ENCODE data around the gene DCAF17.

DCAF17 gene

GRCh38 chr2:171447675-171448074, 13.6 kb downstream of the DCAF17 start:
- peaks cover 17% of the 10 kb centered on the region for H3K36me3 ChIP-seq (ENCODE audit: control insufficient read depth, insufficient read depth, low read length)
- H3K27ac ChIP-seq (ENCODE audit: insufficient read depth, low read depth, low read length, poor library complexity, severe bottlenecking) = no peak overlapping the region
- 94 to 95% methylated on average over 2 of the region's 2 CpGs for whole genome bisulfite sequencing, 2 experiments

DNA sequence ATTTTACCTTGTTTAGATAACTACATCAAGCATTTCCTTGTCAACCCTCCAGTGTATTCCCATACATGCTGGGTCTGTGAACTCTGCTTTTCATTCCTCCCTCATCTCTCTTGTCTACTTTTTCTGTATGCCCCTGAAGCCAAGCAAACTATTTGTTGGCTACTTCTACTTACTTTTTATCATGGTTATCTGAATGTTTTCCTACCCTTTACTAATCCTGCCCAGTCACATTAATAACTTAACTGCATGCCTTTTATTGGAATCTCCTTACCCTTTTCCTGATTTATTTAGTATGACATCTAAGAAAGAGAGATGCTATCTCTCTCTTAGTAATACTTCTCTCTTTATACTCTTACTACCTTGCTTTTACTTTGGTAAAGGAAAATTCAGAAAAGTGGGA, 17.0 kb downstream of the DCAF17 start:
- Histone ChIP-seq H3K9me3 (ENCODE audit: control insufficient read depth, low read length) (no peaks in the 10 kb centered on the region), H3K27ac (ENCODE audit: insufficient read depth, low read depth, low read length, poor library complexity, severe bottlenecking) (no peak overlapping the region), H3K4me3 (ENCODE audit: insufficient read depth, low read depth, low read length) (no peak overlapping the region), H3K4me1 (ENCODE audit: control insufficient read depth, insufficient read depth, low read length) (no peaks in the 10 kb centered on the region), H3K27me3 (ENCODE audit: control insufficient read depth, insufficient read depth, low read length, poor library complexity, severe bottlenecking) (no peaks in the 10 kb centered on the region), H3K36me3 (ENCODE audit: control insufficient read depth, insufficient read depth, low read length) (peaks cover 28% of the 10 kb centered on the region)

More at GRCh38 chr2:171447675-171448074, 13.6 kb downstream of the DCAF17 start:
- Histone ChIP-seq H3K27me3 (ENCODE audit: control insufficient read depth, insufficient read depth, low read length, poor library complexity, severe bottlenecking) (no peaks in the 10 kb centered on the region), H3K4me3 (ENCODE audit: insufficient read depth, low read depth, low read length) (no peak overlapping the region), H3K9me3 (ENCODE audit: control insufficient read depth, low read length) (no peaks in the 10 kb centered on the region), H3K4me1 (ENCODE audit: control insufficient read depth, insufficient read depth, low read length) (no peaks in the 10 kb centered on the region)

DNA sequence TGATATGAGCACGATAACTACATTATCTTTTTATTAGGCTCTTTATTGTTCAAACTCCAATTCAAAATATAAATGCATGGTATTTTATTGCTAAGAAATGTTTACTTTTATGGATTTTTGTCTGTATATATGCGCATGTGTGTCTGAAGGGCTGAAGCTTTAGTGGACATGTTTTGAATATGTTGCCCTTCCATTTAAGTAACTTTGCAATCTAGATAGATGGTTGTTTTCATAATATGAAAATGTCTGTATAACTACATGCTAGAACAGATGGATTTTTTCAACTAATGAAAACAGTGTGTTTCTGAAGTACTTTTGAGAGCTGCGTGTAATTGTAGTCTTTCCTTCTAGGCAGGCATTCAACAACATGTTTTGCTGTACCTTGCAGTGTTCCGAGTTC, 18.7 kb downstream of the DCAF17 start:
- Histone ChIP-seq H3K36me3 (ENCODE audit: control insufficient read depth, insufficient read depth, low read length) (peaks cover 23% of the 10 kb centered on the region), H3K27me3 (ENCODE audit: control insufficient read depth, insufficient read depth, low read length, poor library complexity, severe bottlenecking) (no peaks in the 10 kb centered on the region), H3K4me1 (ENCODE audit: control insufficient read depth, insufficient read depth, low read length) (no peaks in the 10 kb centered on the region), H3K9me3 (ENCODE audit: control insufficient read depth, low read length) (no peaks in the 10 kb centered on the region), H3K4me3 (ENCODE audit: insufficient read depth, low read depth, low read length) (no peak overlapping the region), H3K27ac (ENCODE audit: insufficient read depth, low read depth, low read length, poor library complexity, severe bottlenecking) (no peak overlapping the region)
- 92 to 99% methylated on average over 4 of the region's 4 CpGs for WGBS, 2 experiments

DNA sequence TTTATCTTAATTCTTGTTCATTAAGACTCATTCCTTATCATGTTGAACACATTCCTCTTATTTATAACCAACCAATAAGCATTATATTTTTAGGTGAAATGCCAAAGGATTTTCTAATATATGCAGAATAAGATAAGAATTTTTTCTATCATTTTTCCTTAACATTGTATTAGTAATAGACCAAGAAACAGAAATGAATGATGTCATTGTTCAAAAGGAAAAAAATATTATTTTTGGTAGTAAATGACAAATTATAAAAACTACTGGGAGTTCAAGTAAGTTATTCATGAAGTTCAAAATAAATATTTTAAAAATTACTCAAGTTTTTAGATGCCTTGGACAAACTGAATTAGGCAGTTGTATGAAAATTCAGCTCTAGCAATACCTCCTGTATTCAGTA, 25.5 kb downstream of the DCAF17 start:
- H3K36me3 ChIP-seq (ENCODE audit: control insufficient read depth, insufficient read depth, low read length) = peaks cover 13% of the 10 kb centered on the region
- H3K27ac ChIP-seq (ENCODE audit: insufficient read depth, low read depth, low read length, poor library complexity, severe bottlenecking) = no peak overlapping the region

GRCh38 chr2:171460537-171460936, 26.5 kb downstream of the DCAF17 start:
- WGBS, 2 experiments = 97 to 100% methylated on average over 1 of the region's 1 CpG
- Histone ChIP-seq H3K27ac (ENCODE audit: insufficient read depth, low read depth, low read length, poor library complexity, severe bottlenecking) (no peak overlapping the region), H3K4me3 (ENCODE audit: insufficient read depth, low read depth, low read length) (no peak overlapping the region), H3K36me3 (ENCODE audit: control insufficient read depth, insufficient read depth, low read length) (peaks cover 7% of the 10 kb centered on the region), H3K9me3 (ENCODE audit: control insufficient read depth, low read length) (no peaks in the 10 kb centered on the region), H3K27me3 (ENCODE audit: control insufficient read depth, insufficient read depth, low read length, poor library complexity, severe bottlenecking) (no peaks in the 10 kb centered on the region), H3K4me1 (ENCODE audit: control insufficient read depth, insufficient read depth, low read length) (no peaks in the 10 kb centered on the region)

More for the DNA sequence above, 25.5 kb downstream of the DCAF17 start:
- no peaks in the 10 kb centered on the region for H3K9me3 ChIP-seq (ENCODE audit: control insufficient read depth, low read length)
- no peak overlapping the region for H3K4me3 ChIP-seq (ENCODE audit: insufficient read depth, low read depth, low read length)
- no peaks in the 10 kb centered on the region for H3K27me3 ChIP-seq (ENCODE audit: control insufficient read depth, insufficient read depth, low read length, poor library complexity, severe bottlenecking)
- no peaks in the 10 kb centered on the region for H3K4me1 ChIP-seq (ENCODE audit: control insufficient read depth, insufficient read depth, low read length)

DNA sequence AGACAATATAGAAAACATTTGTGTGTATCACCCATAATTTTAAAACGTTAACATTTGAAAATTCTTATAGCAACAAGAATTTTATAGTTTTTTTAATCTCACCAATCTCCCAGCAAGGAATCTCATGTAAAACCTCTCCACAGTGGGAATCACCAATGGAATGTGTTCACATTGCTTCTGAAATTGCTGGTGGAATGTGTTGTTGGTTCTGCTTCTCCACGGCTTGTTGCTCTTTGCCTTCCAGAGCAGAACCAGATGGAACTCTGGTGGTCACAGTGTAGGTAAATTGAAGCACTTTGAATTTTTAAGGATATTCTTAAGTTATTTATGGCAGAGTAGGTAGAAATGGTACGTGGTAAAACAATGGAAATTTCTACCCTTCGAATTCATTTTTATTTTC, 35.1 kb downstream of the DCAF17 start:
- H3K4me3 ChIP-seq (ENCODE audit: insufficient read depth, low read depth, low read length) = no peak overlapping the region
- WGBS, 2 experiments = 93 to 96% methylated on average over 1 to 4 of the region's 4 CpGs
- H3K4me1 ChIP-seq (ENCODE audit: control insufficient read depth, insufficient read depth, low read length) = no peaks in the 10 kb centered on the region
- H3K36me3 ChIP-seq (ENCODE audit: control insufficient read depth, insufficient read depth, low read length) = peaks cover 11% of the 10 kb centered on the region
- H3K9me3 ChIP-seq (ENCODE audit: control insufficient read depth, low read length) = no peaks in the 10 kb centered on the region
- H3K27ac ChIP-seq (ENCODE audit: insufficient read depth, low read depth, low read length, poor library complexity, severe bottlenecking) = no peak overlapping the region
- no peaks in the 10 kb centered on the region for H3K27me3 ChIP-seq (ENCODE audit: control insufficient read depth, insufficient read depth, low read length, poor library complexity, severe bottlenecking)

DNA sequence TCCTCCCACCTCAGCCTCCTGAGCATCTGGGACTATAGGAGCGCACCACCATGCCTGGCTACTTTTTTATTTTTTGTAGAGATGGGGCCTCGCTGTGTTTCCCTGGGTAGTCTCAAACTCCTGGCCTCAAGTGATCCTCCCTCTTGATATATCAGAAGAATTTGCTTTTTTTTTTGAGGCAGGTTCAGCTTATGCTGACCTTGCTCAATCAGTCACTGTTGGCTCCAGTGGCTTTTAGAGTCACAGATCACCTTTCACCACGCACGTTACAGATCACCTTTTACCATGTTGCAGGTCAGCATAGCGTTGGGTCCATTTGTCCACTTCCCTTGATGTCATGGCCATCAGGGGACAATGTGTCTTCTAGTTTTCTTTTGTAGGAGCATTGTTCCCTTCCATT, 36.1 kb downstream of the DCAF17 start:
- WGBS, 2 experiments = 86 to 90% methylated on average over 5 of the region's 5 CpGs
- H3K27ac ChIP-seq (ENCODE audit: insufficient read depth, low read depth, low read length, poor library complexity, severe bottlenecking) = no peak overlapping the region
- H3K36me3 ChIP-seq (ENCODE audit: control insufficient read depth, insufficient read depth, low read length) = peaks cover 11% of the 10 kb centered on the region

DNA sequence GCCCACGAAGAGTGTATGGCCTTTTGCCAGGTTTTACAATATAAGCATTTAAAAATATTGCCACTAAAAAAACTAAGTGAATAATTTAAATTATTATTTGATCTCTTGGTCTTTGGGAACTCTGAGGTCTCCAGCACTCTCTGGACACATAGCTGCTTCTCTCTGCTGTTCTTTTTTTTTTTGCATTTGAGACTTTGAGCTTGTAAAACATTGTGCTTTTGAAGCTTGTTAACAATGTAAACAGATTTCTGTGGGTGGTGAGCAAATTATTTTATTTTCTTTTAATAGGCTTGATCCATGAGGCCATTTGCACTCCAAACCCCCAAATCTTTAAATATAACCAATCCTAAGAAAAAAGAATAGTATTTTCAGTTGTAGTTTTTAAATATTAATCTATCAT, 42.0 kb downstream of the DCAF17 start:
- Histone ChIP-seq H3K27ac (ENCODE audit: insufficient read depth, low read depth, low read length, poor library complexity, severe bottlenecking) (no peak overlapping the region), H3K4me3 (ENCODE audit: insufficient read depth, low read depth, low read length) (no peak overlapping the region), H3K27me3 (ENCODE audit: control insufficient read depth, insufficient read depth, low read length, poor library complexity, severe bottlenecking) (no peaks in the 10 kb centered on the region), H3K9me3 (ENCODE audit: control insufficient read depth, low read length) (no peaks in the 10 kb centered on the region), H3K36me3 (ENCODE audit: control insufficient read depth, insufficient read depth, low read length) (no peaks in the 10 kb centered on the region), H3K4me1 (ENCODE audit: control insufficient read depth, insufficient read depth, low read length) (no peaks in the 10 kb centered on the region)
- 100% methylated on average over 1 of the region's 1 CpG; no CpG with 5 or more reads in 1 of the 2 experiments for WGBS, 2 experiments

More for the DNA sequence above, 36.1 kb downstream of the DCAF17 start:
- H3K4me3 ChIP-seq (ENCODE audit: insufficient read depth, low read depth, low read length) = no peak overlapping the region
- no peaks in the 10 kb centered on the region for H3K27me3 ChIP-seq (ENCODE audit: control insufficient read depth, insufficient read depth, low read length, poor library complexity, severe bottlenecking)
- no peaks in the 10 kb centered on the region for H3K4me1 ChIP-seq (ENCODE audit: control insufficient read depth, insufficient read depth, low read length)
- H3K9me3 ChIP-seq (ENCODE audit: control insufficient read depth, low read length) = no peaks in the 10 kb centered on the region

GRCh38 chr2:171478345-171478744, 44.3 kb downstream of the DCAF17 start:
- no peak overlapping the region for H3K27ac ChIP-seq (ENCODE audit: insufficient read depth, low read depth, low read length, poor library complexity, severe bottlenecking)
- H3K9me3 ChIP-seq (ENCODE audit: control insufficient read depth, low read length) = no peaks in the 10 kb centered on the region
- H3K27me3 ChIP-seq (ENCODE audit: control insufficient read depth, insufficient read depth, low read length, poor library complexity, severe bottlenecking) = no peaks in the 10 kb centered on the region
- peaks cover 11% of the 10 kb centered on the region for H3K4me1 ChIP-seq (ENCODE audit: control insufficient read depth, insufficient read depth, low read length)
- no peak overlapping the region for H3K4me3 ChIP-seq (ENCODE audit: insufficient read depth, low read depth, low read length)
- no peaks in the 10 kb centered on the region for H3K36me3 ChIP-seq (ENCODE audit: control insufficient read depth, insufficient read depth, low read length)
- 86 to 100% methylated on average over 1 of the region's 1 CpG for WGBS, 2 experiments

GRCh38 chr2:171479154-171479814, 45.3 kb downstream of the DCAF17 start:
- no peaks in the 10 kb centered on the region for H3K9me3 ChIP-seq (ENCODE audit: control insufficient read depth, low read length)
- no peaks in the 10 kb centered on the region for H3K27me3 ChIP-seq (ENCODE audit: control insufficient read depth, insufficient read depth, low read length, poor library complexity, severe bottlenecking)
- no peak overlapping the region for H3K27ac ChIP-seq (ENCODE audit: insufficient read depth, low read depth, low read length, poor library complexity, severe bottlenecking)
- H3K36me3 ChIP-seq (ENCODE audit: control insufficient read depth, insufficient read depth, low read length) = no peaks in the 10 kb centered on the region
- WGBS, 2 experiments = 91 to 95% methylated on average over 3 of the region's 3 CpGs
- H3K4me1 ChIP-seq (ENCODE audit: control insufficient read depth, insufficient read depth, low read length) = peaks cover 11% of the 10 kb centered on the region
- H3K4me3 ChIP-seq (ENCODE audit: insufficient read depth, low read depth, low read length) = no peak overlapping the region

DNA sequence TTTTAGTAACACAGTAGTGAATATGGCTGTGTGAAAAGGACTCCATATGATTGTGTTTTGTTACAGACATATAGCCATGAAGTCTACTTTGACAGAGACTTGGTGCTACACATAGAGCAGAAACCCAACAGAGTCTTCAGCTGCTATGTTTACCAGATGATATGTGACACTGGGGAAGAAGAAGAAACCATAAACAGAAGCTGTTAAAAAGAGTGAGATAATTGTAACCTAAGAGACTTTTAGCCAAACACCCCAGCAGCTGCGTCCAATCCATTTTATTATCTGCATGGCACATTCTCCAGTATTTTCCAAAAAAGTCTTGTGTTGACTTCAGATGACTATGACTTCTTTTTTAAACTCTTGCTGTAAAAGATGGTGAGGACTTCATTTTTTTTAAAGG, 46.9 kb downstream of the DCAF17 start:
- H3K27ac ChIP-seq (ENCODE audit: insufficient read depth, low read depth, low read length, poor library complexity, severe bottlenecking) = no peak overlapping the region
- peaks cover 11% of the 10 kb centered on the region for H3K4me1 ChIP-seq (ENCODE audit: control insufficient read depth, insufficient read depth, low read length)
- 100% methylated on average over 1 of the region's 1 CpG; no CpG with 5 or more reads in 1 of the 2 experiments for WGBS, 2 experiments
- no peaks in the 10 kb centered on the region for H3K9me3 ChIP-seq (ENCODE audit: control insufficient read depth, low read length)
- no peak overlapping the region for H3K4me3 ChIP-seq (ENCODE audit: insufficient read depth, low read depth, low read length)
- no peaks in the 10 kb centered on the region for H3K36me3 ChIP-seq (ENCODE audit: control insufficient read depth, insufficient read depth, low read length)
- no peaks in the 10 kb centered on the region for H3K27me3 ChIP-seq (ENCODE audit: control insufficient read depth, insufficient read depth, low read length, poor library complexity, severe bottlenecking)
